ENCODE data around the gene SON. TPM values are rescaled to one million over a fixed set of nuclear protein-coding genes. Genes with fewer than 3 reads are reported as not detected.

SON gene
- total RNA-seq, 4 donors from 2014 or later = 124 to 265 (median 234) TPM

DNA sequence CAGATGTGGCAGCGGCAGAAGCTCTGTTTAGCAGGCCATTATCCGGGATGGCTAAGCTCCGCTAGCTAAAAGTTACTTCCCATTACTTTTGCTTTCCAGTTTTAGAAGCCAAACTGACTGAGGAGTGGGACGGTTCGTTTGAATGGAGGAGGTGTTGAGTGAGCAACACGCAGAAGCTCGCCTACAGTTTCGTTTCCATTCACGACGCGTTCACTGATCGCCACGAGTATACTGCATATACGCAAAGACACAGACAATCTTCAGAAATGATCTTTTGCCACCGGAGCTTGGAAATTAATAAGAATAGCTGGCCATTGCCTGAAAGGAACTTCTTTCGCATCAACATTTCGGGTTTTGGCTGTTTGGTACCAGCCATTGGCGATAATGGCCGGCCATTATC lies 14.6 kb downstream of the SON start:
- intact Hi-C loops (cut with DNase I) = no loop called here
- H3K27me3 ChIP-seq = no peaks in the 10 kb centered on the region
- peaks cover 0 to 42% (median 8%) of the 10 kb centered on the region in 3 donors for H3K4me1 ChIP-seq
- TF ChIP-seq, protein P1, sequence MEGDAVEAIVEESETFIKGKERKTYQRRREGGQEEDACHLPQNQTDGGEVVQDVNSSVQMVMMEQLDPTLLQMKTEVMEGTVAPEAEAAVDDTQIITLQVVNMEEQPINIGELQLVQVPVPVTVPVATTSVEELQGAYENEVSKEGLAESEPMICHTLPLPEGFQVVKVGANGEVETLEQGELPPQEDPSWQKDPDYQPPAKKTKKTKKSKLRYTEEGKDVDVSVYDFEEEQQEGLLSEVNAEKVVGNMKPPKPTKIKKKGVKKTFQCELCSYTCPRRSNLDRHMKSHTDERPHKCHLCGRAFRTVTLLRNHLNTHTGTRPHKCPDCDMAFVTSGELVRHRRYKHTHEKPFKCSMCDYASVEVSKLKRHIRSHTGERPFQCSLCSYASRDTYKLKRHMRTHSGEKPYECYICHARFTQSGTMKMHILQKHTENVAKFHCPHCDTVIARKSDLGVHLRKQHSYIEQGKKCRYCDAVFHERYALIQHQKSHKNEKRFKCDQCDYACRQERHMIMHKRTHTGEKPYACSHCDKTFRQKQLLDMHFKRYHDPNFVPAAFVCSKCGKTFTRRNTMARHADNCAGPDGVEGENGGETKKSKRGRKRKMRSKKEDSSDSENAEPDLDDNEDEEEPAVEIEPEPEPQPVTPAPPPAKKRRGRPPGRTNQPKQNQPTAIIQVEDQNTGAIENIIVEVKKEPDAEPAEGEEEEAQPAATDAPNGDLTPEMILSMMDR (IDR thresholded peaks at IDR 0.05) = no peak
- TF ChIP-seq POLR2A (IDR thresholded peaks at IDR 0.05) = no peak
- no peak overlapping the region for H3K27ac ChIP-seq
- DNase-seq = no peak
- H3K36me3 ChIP-seq = peaks cover 18 to 100% (median 47%) of the 10 kb centered on the region in 3 donors
- 93 to 96% methylated on average over 19 of the region's 19 CpGs for WGBS, 2 donors
- H3K4me3 ChIP-seq = no peak overlapping the region
- H3K9me3 ChIP-seq = no peaks in the 10 kb centered on the region

DNA sequence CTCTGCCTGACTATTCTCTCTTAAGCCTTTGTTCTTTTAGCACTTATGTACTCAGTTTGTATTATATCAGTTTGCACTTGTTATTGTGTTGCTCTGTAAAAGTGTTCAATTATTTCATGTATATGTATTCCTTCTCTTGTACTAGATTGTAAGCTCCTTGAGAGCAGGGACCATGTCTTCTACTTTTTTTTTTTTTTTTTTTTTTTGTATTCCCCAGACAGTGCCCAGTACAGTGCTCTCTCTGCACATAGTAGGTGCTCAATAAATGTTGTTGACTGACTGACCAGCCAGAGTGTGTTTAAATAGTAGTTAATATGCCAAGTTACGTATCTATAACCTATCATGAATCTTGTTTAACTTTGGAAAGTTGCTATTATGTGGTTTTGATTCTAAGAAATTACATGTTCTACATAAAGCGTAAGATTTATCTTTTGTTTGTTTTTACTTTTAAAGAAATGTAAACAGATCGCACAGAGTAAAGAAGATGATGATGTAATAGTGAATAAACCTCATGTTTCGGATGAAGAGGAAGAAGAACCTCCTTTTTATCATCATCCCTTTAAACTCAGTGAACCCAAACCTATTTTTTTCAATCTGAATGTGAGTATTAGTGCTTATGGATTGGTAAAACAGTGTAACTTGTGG lies 16.1 kb downstream of the SON start:
- Histone ChIP-seq H3K27me3 (no peaks in the 10 kb centered on the region), H3K9me3 (no peaks in the 10 kb centered on the region), H3K4me3 (no peak overlapping the region), H3K27ac (no peak overlapping the region), H3K36me3 (peaks cover 18 to 100% (median 37%) of the 10 kb centered on the region in 3 donors), H3K4me1 (peaks cover 0 to 42% (median 8%) of the 10 kb centered on the region in 3 donors)
- TF ChIP-seq, protein P1 (IDR thresholded peaks at IDR 0.05) = no peak
- no peak for TF ChIP-seq POLR2A (IDR thresholded peaks at IDR 0.05)
- WGBS, 2 donors = 65 to 69% methylated on average over 4 of the region's 4 CpGs
- no peak for DNase-seq
- intact Hi-C loops (cut with DNase I) = no loop called here

DNA sequence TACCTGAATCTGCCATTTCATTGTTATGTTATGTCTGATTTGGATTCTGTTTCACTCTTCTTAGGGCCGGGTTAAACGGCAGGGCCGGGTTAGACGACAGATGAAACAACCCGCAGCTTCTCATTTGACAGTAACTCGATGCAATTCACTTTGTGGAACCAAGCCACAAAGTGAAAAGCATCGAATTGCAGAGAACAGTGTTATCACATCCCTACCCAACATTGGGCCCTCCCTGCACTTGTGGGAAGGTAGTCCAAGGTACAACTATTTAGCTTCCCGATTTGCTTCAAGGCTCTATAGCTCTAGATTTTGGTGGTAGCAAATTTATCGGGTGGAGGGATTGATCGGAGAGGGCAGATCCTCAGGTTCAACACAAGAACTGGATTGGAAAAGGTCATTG lies 17.0 kb downstream of the SON start:
- Histone ChIP-seq H3K4me1 (peaks cover 0 to 33% (median 8%) of the 10 kb centered on the region in 3 donors), H3K9me3 (no peaks in the 10 kb centered on the region), H3K27ac (no peak overlapping the region), H3K36me3 (peaks cover 11 to 100% (median 31%) of the 10 kb centered on the region in 3 donors), H3K27me3 (no peaks in the 10 kb centered on the region), H3K4me3 (no peak overlapping the region)
- 86 to 95% methylated on average over 10 of the region's 10 CpGs for WGBS, 2 donors
- intact Hi-C loops (cut with DNase I) = no loop called here
- no peak for TF ChIP-seq POLR2A (IDR thresholded peaks at IDR 0.05)
- TF ChIP-seq, protein P1 (IDR thresholded peaks at IDR 0.05) = no peak
- no peak for DNase-seq

DNA sequence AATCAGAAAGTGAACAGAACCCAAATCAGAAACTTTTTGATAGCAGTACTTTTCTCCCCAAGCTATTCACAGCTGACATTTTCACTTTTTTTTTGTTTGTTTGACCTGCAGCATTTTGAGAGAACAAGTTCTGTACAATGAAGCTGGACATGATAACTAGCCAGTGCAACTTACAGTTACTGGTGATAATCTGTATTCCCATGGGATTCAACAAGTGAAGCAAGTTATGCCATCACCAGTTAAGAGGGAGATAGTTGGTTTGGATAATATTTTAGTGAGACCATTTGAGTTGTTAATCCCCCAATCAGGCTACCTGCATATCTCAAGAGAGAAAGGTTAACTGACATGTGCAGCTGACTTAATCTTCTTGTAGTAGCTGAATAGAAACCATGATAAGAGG lies 18.1 kb downstream of the SON start:
- H3K9me3 ChIP-seq = no peaks in the 10 kb centered on the region
- no peak for DNase-seq
- no peak overlapping the region for H3K4me3 ChIP-seq
- intact Hi-C loops (cut with DNase I) = no loop called here
- no peak overlapping the region for H3K27ac ChIP-seq
- peaks cover 0 to 25% (median 1%) of the 10 kb centered on the region in 3 donors for H3K4me1 ChIP-seq
- H3K27me3 ChIP-seq = no peaks in the 10 kb centered on the region
- peaks cover 11 to 100% (median 28%) of the 10 kb centered on the region in 3 donors for H3K36me3 ChIP-seq
- TF ChIP-seq, protein P1 (IDR thresholded peaks at IDR 0.05) = no peak
- TF ChIP-seq POLR2A (IDR thresholded peaks at IDR 0.05) = no peak

DNA sequence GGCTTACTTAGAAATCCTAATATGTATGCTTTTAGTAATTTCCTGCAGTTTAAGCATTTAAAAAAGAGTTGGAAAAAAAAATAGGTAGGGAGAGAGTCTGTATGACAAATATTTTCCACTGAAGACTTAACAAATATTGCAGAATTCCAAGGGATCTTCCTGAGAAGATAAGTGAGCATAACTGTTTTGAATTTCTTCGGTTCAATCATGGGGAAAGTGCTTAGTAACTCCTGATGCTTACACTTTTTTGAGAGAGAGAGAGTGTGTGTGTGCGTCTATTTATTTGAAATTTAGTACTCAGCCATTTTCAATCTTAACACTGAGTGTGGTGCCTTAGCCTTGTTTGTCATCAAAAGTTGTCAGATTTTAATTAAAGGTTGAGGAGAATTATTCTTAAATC lies 18.5 kb downstream of the SON start:
- DNase-seq = no peak
- intact Hi-C loops (cut with DNase I) = no loop called here
- WGBS, 2 donors = 81 to 92% methylated on average over 2 of the region's 2 CpGs
- H3K36me3 ChIP-seq = peaks cover 11 to 97% (median 28%) of the 10 kb centered on the region in 3 donors
- no peak overlapping the region for H3K4me3 ChIP-seq
- TF ChIP-seq, protein P1 (IDR thresholded peaks at IDR 0.05) = no peak
- no peak for TF ChIP-seq POLR2A (IDR thresholded peaks at IDR 0.05)
- no peaks in the 10 kb centered on the region for H3K9me3 ChIP-seq
- H3K4me1 ChIP-seq = peaks cover 0 to 21% (median 0%) of the 10 kb centered on the region in 3 donors
- H3K27ac ChIP-seq = no peak overlapping the region
- H3K27me3 ChIP-seq = no peaks in the 10 kb centered on the region
